Activated B cell treated with CpG ODN at 0.5 μM for 24 hours (primary cell): Measurements from ENCODE around the gene ARHGAP40. TPM values are rescaled to one million over a fixed set of nuclear protein-coding genes. Genes with fewer than 3 reads are reported as not detected.

Experiments
- ATAC-seq: fragments of 200-7000 bp; cut with Tn5 transposase; one replicate; pipeline ENCODE4 v1.10.0; 2021; ENCODE audit warnings: low read depth, mild to moderate bottlenecking, moderate library complexity
- CTCF ChIA-PET: fragments of 350-600 bp; sonication (Branson Sonifier 250); formaldehyde crosslinking; loops from one replicate; lab custom pipeline; 2021; ENCODE audit warnings: antibody characterized with exemption; lab: Charles Lee
- POLR2A ChIA-PET: fragments of 350-600 bp; sonication (Branson Sonifier 250); formaldehyde crosslinking; loops from one replicate; lab custom pipeline; 2021; ENCODE audit warnings: antibody characterized with exemption; lab: Charles Lee
- DNase-seq: peaks from one replicate; pipeline ENCODE4 v3.0.0; 2022
- H3K27ac Mint-ChIP-seq: one replicate; pipeline ENCODE4 v1.8.0; 2020; ENCODE audit warnings: mixed read lengths
- H3K27me3 Mint-ChIP-seq: one replicate; pipeline ENCODE4 v1.8.0; 2021; ENCODE audit warnings: mixed read lengths
- H3K36me3 Mint-ChIP-seq: one replicate; pipeline ENCODE4 v1.8.0; 2021; ENCODE audit warnings: low read depth, mixed read lengths
- H3K4me1 Mint-ChIP-seq: one replicate; pipeline ENCODE4 v1.8.0; 2021; ENCODE audit warnings: mixed read lengths
- H3K4me3 Mint-ChIP-seq: one replicate; pipeline ENCODE4 v1.8.0; 2020; ENCODE audit warnings: mild to moderate bottlenecking, mixed read lengths
- H3K9me3 Mint-ChIP-seq: one replicate; pipeline ENCODE4 v1.8.0; 2020; ENCODE audit warnings: mixed read lengths
- intact Hi-C: fragments of 100-400 bp; cut with micrococcal nuclease; formaldehyde crosslinking; loops from one replicate; pipeline ENCODE4 v1.15.1; 2024
- total RNA-seq: library from RNA; stranded (reverse); gene quantifications from 2 replicates; pipeline ENCODE4 v1.2.3, GENCODE V29; 2022
- TF ChIP-seq, protein P1 (sequence below): fragments of 200-600 bp; IDR thresholded peaks from one replicate; pipeline ENCODE4 v1.8.0; 2022; ENCODE audit warnings: antibody characterized with exemption, mild to moderate bottlenecking

The ARHGAP40 gene
- total RNA-seq, 1 donor from 2014 or later = not detected

DNA sequence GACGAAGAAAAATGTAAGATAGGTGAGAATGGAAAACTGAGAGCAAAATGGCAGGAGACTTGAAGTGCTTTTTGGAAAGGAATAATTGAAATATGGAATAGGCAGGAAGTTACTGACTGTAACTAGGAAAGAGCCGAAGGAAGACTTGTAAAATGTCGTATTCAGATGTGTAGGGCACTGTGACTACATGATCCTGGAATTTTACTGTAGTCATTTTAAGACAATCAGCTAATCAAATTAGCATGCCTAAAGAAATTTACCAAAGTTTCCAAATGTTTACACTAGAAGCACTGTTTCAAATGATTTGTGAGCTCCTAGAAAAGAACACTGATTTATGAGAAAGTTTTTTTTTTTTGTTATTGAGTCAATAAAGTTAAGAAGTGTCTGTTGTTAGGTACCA lies 41.8 kb upstream of the ARHGAP40 start:
- ATAC-seq = no peak
- Mint-ChIP-seq H3K9me3 (no peaks in the 10 kb centered on the region), H3K27me3 (no peaks in the 10 kb centered on the region), H3K27ac (no peak overlapping the region), H3K4me1 (no peaks in the 10 kb centered on the region), H3K4me3 (no peak overlapping the region), H3K36me3 (peaks cover 73% of the 10 kb centered on the region)
- intact Hi-C loops = no loop called here
- TF ChIP-seq, protein P1, sequence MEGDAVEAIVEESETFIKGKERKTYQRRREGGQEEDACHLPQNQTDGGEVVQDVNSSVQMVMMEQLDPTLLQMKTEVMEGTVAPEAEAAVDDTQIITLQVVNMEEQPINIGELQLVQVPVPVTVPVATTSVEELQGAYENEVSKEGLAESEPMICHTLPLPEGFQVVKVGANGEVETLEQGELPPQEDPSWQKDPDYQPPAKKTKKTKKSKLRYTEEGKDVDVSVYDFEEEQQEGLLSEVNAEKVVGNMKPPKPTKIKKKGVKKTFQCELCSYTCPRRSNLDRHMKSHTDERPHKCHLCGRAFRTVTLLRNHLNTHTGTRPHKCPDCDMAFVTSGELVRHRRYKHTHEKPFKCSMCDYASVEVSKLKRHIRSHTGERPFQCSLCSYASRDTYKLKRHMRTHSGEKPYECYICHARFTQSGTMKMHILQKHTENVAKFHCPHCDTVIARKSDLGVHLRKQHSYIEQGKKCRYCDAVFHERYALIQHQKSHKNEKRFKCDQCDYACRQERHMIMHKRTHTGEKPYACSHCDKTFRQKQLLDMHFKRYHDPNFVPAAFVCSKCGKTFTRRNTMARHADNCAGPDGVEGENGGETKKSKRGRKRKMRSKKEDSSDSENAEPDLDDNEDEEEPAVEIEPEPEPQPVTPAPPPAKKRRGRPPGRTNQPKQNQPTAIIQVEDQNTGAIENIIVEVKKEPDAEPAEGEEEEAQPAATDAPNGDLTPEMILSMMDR = no peak
- DNase-seq = no peak
- ChIA-PET POLR2A (no interaction called here), CTCF (no interaction called here)

DNA sequence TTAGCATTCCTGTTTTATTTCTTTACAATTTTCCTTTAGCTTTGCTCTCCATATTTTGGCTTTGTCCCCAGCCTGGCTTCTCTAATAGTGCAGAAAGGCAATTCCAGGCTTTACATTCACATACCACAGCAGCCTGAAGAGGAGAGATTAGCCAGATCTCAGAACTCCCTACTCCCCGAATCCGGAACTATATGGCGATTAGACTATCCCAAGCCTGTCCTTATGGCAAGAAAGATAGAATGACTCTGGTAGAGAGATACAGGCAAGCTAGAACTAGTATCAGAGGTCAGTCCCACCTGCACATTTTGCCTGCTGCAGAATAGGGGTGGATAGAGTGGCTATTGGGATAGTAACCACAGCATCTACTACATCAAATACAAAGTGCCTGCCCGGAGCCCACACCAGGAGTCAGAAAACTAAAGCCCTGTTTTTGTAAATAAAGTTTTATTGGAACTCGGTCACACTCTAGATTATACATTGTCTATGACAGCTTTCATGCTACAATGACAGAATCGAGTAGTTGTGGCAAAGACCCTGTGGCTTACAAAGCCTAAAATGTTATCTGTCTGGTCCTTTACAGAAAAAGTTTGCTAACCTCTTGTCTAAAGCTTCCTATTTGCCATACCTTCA lies 37.7 kb upstream of the ARHGAP40 start:
- H3K9me3 Mint-ChIP-seq = no peaks in the 10 kb centered on the region
- H3K4me3 Mint-ChIP-seq = no peak overlapping the region
- peaks cover 76% of the 10 kb centered on the region for H3K36me3 Mint-ChIP-seq
- intact Hi-C loops = no loop called here
- no peaks in the 10 kb centered on the region for H3K4me1 Mint-ChIP-seq
- TF ChIP-seq, protein P1 = no peak
- DNase-seq (no peak), ATAC-seq (no peak)
- POLR2A ChIA-PET = no interaction called here
- no peaks in the 10 kb centered on the region for H3K27me3 Mint-ChIP-seq
- H3K27ac Mint-ChIP-seq = no peak overlapping the region
- CTCF ChIA-PET = no interaction called here

DNA sequence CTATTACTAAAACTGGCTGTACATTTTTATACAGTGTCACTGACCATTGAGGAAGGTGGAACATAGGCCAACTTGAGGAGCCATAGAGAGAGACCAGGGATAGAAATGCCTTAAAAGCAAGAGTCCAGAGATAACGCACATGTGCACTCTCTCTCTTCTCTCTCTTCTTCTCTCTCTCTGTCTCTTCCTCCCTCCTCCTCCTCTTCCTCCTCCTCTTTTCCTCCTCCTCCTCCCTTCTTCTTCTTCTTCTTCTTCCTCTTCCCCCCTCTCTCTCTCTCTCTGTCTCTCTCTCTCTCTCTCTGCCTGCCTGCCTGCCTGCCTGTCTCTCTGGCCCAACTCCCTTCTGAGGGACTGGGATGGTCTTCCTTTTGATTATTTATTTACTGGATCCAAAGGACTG lies 36.9 kb upstream of the ARHGAP40 start:
- H3K27me3 Mint-ChIP-seq = no peaks in the 10 kb centered on the region
- ChIA-PET POLR2A (no interaction called here), CTCF (no interaction called here)
- H3K9me3 Mint-ChIP-seq = no peaks in the 10 kb centered on the region
- intact Hi-C loops = no loop called here
- DNase-seq = no peak
- no peaks in the 10 kb centered on the region for H3K4me1 Mint-ChIP-seq
- H3K4me3 Mint-ChIP-seq = no peak overlapping the region
- H3K36me3 Mint-ChIP-seq = peaks cover 75% of the 10 kb centered on the region
- TF ChIP-seq, protein P1 = no peak
- no peak for ATAC-seq
- H3K27ac Mint-ChIP-seq = no peak overlapping the region

DNA sequence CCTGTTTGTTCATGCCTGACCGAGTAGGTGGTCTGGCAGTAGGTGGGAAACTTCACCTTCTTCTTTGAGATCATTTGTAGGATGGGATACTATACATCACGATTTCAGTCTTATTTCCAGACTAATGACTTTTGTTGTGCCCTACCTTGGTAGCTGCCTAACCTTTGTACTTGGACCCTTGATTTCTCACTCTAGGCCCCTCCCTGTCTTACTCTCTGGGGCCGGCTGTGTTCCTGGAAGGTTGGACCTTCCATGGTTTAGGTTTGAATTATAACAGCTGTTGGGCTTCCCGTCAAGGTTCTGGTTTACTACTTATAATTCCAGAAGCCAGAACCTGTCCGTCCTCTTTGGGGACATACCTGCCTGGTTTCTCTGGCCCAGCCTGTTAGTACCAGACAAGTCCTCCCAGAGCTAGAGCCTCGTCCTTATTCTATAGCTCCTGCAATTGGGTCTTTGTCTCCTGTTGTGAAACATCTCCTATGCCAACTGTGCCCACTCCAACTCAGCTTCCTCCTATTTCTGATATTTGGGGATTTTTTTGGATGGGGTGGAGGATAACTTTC lies 35.5 kb upstream of the ARHGAP40 start:
- no peak overlapping the region for H3K4me3 Mint-ChIP-seq
- H3K27me3 Mint-ChIP-seq = no peaks in the 10 kb centered on the region
- intact Hi-C loops = no loop called here
- POLR2A ChIA-PET = no interaction called here
- CTCF ChIA-PET = no interaction called here
- H3K36me3 Mint-ChIP-seq = peaks cover 76% of the 10 kb centered on the region
- H3K4me1 Mint-ChIP-seq = no peaks in the 10 kb centered on the region
- no peak for DNase-seq
- TF ChIP-seq, protein P1 = no peak
- H3K9me3 Mint-ChIP-seq = no peaks in the 10 kb centered on the region
- ATAC-seq = no peak
- H3K27ac Mint-ChIP-seq = no peak overlapping the region

DNA sequence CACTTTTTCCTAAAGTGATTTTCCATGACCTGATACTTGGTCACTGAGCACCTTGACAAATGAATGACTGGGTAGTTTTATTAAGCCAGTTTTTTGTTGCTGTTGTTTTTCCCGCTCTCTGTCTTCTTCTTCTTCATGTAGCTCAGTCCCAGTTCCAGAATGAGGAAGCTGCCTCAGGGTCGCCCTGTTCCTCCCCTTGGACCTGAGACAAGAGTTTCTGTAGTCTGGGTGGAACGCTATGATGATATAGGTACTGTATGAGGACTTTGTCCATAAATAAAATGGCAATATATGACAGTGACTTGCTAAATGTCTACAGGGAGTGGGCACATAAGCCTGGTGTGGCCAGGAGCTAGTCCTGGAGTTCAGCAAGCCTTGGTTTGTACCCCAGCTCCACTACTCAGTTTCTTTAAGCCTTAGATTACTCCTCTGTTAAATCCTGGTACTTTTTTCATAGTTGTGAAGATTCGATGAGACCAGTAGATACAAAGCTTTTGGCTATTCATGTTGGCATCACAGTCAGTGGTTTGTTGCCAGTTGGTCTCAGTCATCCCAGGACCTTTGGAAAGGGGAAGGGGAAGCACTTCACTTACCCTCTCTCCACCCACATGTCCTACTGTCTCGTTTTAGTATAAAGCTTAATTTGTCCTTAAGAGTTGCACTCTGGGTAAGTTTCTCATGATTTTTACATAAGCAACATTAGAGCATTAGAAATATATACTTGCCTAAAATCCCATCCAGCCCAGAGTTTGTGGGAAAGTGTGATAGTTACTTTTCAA lies 31.7 kb upstream of the ARHGAP40 start:
- Mint-ChIP-seq H3K36me3 (peaks cover 70% of the 10 kb centered on the region), H3K4me1 (no peaks in the 10 kb centered on the region), H3K9me3 (no peaks in the 10 kb centered on the region), H3K27ac (no peak overlapping the region), H3K27me3 (no peaks in the 10 kb centered on the region), H3K4me3 (no peak overlapping the region)
- CTCF ChIA-PET = no interaction called here
- ATAC-seq (no peak), DNase-seq (no peak)
- intact Hi-C loops = no loop called here
- POLR2A ChIA-PET = no interaction called here
- TF ChIP-seq, protein P1 = no peak
